Amniotic stem cell (primary cell): Measurements from ENCODE around the gene UEVLD.
"Not testable (repeated sequence)": the region's sequence is repeated elsewhere in the genome, so short reads cannot be mapped to it uniquely, and the experiment has no call there.

ENCODE experiments used
- DNase-seq: peaks from one replicate; lab custom pipeline; 2025; lab: John Stamatoyannopoulos, UW

UEVLD gene

GRCh38 chr11:18588297-18589252 is at the start of gene UEVLD:
TSS of gene UEVLD (minus strand) at chr11:18588734. CDS start at chr11:18588654, 80 bp downstream.
- peak; percentile 76 for DNase-seq

GRCh38 chr11:18634140-18635032 is 45.9 kb upstream of the UEVLD start, which contains the start of gene SPTY2D1:
TSS of gene SPTY2D1 (minus strand) at chr11:18634342. CDS start at chr11:18634257, 85 bp downstream.
- DNase-seq, result peak; percentile 99

- DNase-seq, result no peak
These were observed 45.0 kb upstream of the UEVLD start for GRCh38 chr11:18633256-18634139.

- no peak for DNase-seq
These were observed 44.3 kb upstream of the UEVLD start for GRCh38 chr11:18632841-18633240.

GRCh38 chr11:18624161-18624560 is 35.6 kb upstream of the UEVLD start:
- no peak for DNase-seq

- no peak for DNase-seq
These were observed 35.2 kb upstream of the UEVLD start for GRCh38 chr11:18623707-18624106.

GRCh38 chr11:18618342-18619025 is 29.9 kb upstream of the UEVLD start:
- DNase-seq, result no peak

- DNase-seq, result no peak
These were observed 29.3 kb upstream of the UEVLD start for GRCh38 chr11:18617688-18618341.

GRCh38 chr11:18615628-18616392 is 27.3 kb upstream of the UEVLD start:
- DNase-seq, result no peak

GRCh38 chr11:18614667-18615066 is 26.1 kb upstream of the UEVLD start:
- no peak for DNase-seq

- no peak for DNase-seq
These were observed 23.9 kb upstream of the UEVLD start for GRCh38 chr11:18612394-18612793.

- no peak for DNase-seq
These were observed 22.7 kb upstream of the UEVLD start for GRCh38 chr11:18611196-18611595.

- no peak for DNase-seq
These were observed 19.8 kb upstream of the UEVLD start for GRCh38 chr11:18608376-18608775.

GRCh38 chr11:18600915-18601569 is 12.5 kb upstream of the UEVLD start:
- DNase-seq, result no peak

GRCh38 chr11:18599739-18600230 is 11.3 kb upstream of the UEVLD start, which contains the start of gene MISFA:
TSS of gene MISFA (plus strand) at chr11:18599789. CDS start at chr11:18599929, 140 bp downstream.
- DNase-seq, result no peak

GRCh38 chr11:18594999-18595749 is 6.6 kb upstream of the UEVLD start:
- DNase-seq, result no peak

GRCh38 chr11:18594088-18594487 is 5.6 kb upstream of the UEVLD start:
- DNase-seq, result not testable (repeated sequence)

- DNase-seq, result no peak
These were observed 2.0 kb upstream of the UEVLD start for GRCh38 chr11:18590571-18590970.
